GM18867 (cell line): Measurements from ENCODE around the gene DCPS.
"Not testable (repeated sequence)": the region's sequence is repeated elsewhere in the genome, so short reads cannot be mapped to it uniquely, and the experiment has no call there.

Source experiments
- ATAC-seq: cut with Tn5 transposase; IDR thresholded peaks from one replicate; pipeline ENCODE4 v1.9.1; 2021; ENCODE audit warnings: mild to moderate bottlenecking, moderate library complexity; ENCODE audit not compliant: unreplicated experiment

The DCPS gene, protein sequence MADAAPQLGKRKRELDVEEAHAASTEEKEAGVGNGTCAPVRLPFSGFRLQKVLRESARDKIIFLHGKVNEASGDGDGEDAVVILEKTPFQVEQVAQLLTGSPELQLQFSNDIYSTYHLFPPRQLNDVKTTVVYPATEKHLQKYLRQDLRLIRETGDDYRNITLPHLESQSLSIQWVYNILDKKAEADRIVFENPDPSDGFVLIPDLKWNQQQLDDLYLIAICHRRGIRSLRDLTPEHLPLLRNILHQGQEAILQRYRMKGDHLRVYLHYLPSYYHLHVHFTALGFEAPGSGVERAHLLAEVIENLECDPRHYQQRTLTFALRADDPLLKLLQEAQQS

DNA sequence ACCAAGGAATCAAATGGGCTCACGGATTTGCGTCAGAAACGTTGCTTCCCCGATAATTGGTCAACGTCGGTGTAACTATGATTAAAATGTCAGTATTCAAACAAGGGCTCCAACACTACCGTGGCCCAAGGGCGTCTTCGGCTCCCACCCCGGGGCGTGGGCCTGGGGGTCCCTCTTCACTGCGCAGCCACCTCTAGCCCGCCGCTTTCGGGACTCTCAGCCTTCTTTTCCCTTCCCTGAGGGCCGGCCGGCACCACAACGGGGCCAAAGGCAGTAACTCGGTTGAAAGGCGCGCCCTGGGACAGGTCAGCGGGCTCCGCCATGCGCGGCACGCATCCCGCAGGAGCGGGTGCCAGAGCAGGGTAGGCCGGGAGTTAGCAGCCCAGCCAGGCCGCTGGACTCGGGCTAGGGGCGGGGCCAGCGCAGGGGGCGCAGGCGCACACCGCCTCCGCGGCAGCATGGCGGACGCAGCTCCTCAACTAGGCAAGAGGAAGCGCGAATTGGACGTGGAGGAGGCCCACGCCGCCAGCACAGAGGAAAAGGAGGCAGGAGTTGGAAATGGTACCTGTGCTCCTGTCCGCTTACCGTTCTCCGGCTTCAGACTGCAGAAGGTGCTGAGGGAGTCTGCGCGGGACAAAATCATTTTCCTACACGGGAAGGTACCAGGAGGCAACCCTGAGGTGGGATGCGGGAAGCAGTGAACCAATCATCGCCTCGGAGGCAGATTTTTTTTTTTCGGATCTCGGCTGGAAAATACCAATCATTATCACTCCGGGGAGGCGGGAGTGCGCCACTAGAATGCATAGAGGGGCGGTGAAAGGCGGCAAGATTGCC, at the start of gene DCPS:
TSS of gene DCPS (plus strand) at position 438 of the 834 bp plus-strand sequence. CDS start at position 459, 21 bp downstream.
- ATAC-seq, result peak; percentile 82

DNA sequence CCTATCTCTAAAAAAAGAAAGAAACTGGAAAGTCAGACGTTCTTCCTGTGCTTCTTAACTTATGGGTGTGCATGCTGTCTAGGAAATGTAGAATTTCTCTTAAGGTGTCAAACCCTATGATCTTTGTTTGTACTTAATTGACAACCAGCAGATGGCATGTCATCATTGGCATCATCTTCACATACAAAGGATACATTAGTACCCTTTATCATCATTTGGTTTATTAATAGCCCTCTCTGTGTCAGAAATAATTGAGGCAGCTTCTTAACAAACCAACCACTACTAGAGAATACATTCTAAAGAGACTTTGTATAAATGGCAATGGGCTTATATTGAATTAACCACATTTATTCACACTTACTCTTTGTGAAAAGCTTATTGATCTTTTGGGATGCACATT, 49.0 kb upstream of the DCPS start:
- ATAC-seq, result no peak

DNA sequence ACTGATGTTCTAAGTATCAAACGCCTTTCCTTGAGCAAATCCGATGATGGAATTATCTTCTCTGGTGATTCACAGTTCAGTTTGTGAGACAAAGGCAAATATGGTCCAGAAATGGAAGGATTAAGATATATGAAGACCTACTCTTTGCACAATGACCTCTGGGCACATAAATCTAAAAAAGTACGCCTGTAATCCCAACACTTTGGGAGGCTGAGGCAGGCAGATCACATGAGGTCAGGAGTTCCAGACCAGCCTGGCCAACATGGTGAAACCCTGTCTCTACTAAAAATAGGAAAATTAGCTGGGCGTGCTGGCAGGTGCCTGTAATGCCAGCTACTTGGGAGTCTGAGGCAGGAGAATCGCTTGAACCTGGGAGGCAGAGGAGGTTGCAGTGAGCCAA, 48.4 kb upstream of the DCPS start:
- not testable (repeated sequence) for ATAC-seq

DNA sequence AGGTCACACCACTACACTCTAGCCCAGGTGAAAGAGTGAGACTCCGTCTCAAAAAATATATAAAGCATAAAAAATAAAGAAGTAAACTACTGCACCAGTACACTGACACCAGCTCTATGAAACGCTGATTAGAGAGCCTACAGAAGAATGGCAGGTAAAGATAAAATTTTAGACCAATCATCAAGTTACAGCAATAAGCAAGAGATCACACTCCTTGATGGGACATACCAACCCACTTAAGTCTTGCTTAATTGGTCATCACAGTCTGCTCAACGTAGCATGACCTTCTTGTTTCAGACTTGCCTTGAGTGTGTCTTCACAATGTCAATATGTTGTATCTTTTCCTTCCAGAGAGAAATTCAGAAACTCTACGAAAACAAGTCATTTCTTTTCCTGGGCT, 47.6 kb upstream of the DCPS start:
- ATAC-seq, result no peak

DNA sequence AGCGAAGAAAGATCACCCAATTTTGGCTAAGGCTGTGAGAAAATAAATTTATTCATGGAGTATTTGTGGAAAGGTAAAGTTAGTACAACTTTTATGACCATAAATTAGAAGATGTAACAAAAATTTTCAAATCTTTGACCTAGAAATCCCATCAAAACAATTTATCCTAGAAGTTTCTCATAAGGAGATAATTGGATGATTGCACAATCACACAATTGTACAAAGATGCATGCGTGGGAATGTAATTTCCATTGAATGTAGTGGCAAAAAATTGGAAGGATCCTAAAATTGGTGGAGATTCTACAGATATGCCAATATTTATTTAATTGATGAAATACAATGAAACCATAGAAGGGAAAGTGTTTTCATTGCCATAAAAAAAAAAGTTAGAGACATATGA, 46.7 kb upstream of the DCPS start:
- no peak for ATAC-seq

DNA sequence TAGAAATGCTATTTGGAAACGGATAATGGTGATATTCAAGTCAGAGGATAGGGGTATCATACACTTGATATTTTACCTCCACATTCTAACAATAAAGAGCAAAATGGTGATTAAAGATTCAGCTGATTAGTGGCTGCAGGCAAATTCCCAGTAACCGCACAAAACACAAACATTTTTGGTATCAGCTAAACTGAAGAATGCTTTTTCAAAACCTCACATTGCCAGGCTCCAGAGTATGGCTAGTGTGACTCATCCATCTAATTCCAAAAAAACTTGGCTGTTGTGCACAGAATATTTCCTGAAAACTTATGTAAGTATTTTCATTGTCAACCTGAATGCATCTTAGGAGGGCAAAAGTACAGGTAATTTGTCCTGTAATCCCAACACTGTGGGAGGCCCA, 46.1 kb upstream of the DCPS start:
- ATAC-seq, result no peak

DNA sequence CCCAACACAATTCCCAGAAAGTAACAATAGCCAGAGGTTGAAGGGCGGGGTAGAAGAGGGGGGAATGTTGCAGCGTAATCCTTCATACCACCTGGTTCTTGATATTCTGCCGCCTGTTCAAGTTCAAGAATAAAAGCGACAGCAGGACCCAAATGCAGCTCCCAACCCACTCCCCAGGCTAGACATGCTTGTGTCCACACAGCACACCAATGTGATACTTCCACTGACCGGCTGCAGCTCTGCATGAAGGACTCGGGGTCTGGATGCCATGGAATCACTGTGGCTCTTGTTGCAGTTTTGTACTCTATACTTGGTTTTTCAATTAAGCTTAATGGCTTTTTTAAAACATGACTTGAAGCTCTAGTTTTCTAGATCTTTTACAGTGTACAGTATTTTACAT, 41.6 kb upstream of the DCPS start:
- no peak for ATAC-seq

DNA sequence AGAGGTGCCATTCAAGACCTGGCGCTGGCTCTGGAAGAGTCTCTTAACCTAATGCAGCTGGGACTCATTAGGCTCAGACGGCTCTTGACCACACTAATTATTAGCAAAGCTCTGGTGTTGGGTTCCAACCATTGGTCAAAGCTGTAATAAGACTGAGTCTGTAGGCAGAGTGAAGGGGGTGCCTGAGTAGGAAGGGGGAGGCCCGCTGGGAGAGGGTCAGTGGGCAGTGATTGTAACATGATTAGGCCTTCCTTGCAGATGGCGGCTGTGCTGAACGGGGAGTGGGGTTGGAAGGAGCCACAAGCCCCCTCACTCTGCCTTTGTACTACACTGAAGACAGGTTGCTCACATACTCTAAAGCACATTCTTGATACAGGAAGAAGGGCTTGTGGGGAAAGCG, 40.4 kb upstream of the DCPS start:
- no peak for ATAC-seq

DNA sequence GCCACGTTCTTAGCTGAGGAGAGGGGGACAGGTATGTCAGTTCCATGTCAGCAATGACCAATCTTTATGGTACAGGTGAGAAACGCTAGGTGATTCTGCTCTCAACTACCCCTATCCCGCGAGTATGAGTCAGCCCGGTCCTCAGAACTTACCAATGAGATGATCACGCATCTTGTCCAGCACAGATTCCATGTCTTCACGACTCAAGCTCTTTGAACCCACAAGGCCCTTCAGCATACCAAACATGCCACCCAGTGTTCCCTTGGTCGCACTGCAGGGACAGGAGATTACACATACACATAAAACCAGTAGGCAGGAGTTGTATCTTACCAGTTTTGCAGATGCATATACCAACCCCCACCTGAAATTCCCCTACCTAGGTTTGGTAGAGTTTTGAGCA, 38.0 kb upstream of the DCPS start:
- ATAC-seq, result no peak

DNA sequence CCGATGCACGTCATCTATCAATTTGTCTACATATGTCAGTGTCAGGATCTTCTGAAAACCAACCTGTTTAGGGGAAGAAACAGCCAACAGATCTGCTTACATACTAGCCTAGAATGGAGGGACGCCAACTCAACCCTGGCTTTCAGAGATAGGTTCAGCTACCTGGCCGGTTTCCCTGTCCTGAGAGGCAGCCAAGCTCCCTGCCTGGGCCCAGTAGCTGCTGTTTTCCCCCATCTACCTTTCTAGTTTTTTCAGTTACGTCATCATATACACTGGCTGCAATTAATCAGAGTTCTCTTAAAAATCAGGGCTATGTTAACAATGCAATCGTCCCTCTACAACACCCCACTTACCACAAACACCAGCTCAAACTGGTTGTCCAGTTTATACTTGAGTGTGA, 36.2 kb upstream of the DCPS start:
- ATAC-seq, result no peak

DNA sequence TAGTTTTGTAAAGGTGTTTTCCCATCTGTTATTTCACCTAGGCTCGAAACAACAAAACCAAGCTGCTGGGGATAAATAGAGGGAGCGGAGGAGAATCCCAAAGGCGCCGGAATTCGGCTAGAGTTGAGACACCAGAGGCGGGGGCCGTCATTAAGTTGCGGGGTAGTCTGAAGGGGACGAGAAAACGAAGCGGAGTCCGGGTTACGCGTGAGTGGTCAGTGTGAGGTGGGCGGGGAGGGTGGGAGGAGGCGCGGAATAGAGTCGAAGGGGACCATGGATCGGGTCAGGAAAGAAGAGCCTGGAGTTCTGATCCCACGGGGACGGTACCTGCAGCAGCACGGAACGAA, 35.5 kb upstream of the DCPS start:
- no peak for ATAC-seq

DNA sequence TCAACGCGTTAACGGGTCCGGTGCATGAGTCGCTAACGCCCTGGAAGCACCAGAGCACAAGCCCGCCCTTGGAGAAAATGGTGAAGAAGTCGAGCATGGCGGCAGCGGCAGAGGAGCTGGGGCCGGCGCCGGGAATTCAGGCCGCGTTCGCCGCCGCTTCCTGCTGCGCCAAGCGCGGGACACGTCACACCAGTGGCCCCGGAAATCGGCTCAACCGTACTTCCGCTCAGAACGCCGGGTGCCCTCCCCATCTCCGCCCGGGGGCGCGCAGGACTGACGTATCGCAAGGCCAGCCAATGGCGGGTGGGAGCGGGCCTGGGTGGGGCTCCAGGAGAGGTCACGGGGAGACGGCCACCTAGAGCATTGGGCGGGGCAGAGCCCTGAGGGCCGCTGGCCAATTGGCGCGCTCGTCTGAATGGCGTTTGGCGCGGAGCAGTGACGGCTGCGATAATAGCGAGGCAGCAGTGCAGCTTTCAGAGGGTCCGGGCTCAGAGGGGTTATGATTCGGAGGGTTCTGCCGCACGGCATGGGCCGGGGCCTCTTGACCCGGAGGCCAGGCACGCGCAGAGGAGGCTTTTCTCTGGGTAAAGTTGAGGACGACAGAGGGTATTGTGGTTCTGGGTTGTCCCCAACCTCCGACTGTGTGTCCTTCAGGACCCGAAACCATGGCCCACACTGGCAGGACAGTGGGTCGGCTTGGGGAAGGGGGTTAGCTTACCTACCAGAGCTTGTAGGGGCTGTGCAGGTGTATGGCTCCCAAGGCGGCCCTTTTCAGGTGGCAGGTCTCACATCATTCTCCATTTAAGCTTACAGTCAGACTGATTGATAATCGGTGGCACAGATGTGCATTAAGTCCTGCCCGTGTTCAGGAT, 34.9 kb upstream of the DCPS start, which contains the start of the genes FOXRED1 and SRPRA:
TSS of gene FOXRED1 (plus strand) at position 447 of the 872 bp plus-strand sequence. CDS start at position 500, 53 bp downstream.
TSS of gene SRPRA (minus strand) at position 188 of the 872 bp plus-strand sequence. CDS start at position 97, 91 bp downstream.
- peak; percentile 99 for ATAC-seq

DNA sequence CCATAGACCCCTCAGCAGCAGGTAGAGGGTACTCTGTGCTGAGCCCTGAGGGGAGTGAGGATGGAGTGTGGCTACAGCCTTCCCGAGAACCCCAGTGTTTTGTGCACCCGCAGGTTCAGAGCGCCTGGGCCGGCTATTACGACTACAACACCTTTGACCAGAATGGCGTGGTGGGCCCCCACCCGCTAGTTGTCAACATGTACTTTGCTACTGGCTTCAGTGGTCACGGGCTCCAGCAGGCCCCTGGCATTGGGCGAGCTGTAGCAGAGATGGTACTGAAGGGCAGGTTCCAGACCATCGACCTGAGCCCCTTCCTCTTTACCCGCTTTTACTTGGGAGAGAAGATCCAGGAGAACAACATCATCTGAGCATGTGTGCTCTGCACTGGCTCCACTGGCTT, 26.5 kb upstream of the DCPS start:
- ATAC-seq, result no peak

DNA sequence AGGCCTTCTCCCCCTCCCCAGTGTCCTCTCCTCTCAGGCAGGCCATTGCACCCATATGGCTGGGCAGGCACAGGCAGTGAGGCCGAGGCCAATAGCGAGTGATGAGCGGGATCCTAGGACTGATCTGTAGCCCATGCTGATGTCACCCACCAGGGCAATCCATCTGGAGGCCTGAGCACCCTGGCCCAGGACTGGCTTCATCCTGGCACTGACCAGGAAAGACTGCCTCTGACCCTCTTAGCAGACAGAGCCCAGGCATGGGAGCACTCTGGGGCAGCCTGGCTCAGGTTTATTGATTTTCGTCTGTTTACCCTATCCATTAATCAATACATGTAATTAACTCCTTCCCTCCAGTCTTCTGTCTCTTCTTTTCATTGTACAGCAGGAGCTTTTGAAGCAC, 26.1 kb upstream of the DCPS start:
- no peak for ATAC-seq

DNA sequence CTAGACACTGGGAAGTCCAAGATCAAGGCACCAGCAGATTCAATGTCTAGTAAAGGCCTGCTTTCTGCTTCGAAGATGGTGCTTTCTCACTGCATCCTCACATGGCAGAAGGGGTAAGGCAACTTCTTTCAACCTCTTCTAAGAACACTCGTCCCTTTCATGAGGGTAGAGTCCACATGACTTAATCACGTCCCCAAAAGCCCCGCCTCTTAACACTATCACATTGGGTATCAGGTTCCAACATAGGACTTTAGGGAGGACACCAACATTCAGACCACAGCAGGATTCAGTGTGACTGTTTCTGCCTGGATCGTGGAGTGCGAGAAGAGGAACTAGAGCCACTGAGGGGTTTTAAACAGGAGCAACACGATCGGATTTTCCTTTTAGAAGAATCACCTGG, 24.7 kb upstream of the DCPS start:
- no peak for ATAC-seq

DNA sequence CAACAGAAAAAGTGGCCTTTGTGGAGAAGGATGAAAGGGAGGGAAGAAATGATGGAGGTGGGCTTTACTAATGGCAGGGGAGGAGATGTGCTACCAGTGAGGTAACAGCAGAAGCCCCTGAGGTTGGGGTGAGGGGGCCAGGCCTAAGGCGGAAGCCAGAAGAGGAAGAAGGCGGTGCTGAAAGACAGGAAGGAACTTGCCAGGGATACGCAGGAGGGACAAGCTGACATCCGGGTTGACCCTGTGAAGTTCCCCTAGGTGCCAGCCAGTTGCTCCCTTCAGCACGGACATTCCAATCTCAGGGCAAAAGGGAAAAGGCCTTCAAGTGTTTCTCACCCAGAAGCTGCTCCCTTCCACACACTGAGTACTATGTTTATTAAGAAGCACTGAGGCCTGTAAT, 23.3 kb upstream of the DCPS start:
- no peak for ATAC-seq

DNA sequence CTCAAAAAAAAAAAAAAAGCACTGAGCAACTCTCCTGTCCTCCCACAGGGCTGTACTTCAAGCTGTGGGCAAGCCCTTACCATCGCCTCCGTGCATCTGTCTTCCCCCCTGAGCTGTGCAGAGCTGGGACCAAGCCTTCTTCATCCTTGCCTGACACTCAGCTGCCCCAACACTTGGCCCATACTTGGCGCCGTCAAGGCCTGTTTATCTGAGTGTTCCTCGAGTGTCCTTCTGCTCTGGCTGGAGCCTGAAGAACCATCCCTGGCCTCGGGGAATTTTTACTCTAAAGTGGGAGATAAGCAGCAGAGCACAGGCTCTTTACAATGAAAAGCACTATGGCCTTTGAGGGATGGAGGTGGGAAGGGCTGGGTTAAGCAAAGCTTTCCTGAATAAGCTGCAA, 22.6 kb upstream of the DCPS start:
- no peak for ATAC-seq

DNA sequence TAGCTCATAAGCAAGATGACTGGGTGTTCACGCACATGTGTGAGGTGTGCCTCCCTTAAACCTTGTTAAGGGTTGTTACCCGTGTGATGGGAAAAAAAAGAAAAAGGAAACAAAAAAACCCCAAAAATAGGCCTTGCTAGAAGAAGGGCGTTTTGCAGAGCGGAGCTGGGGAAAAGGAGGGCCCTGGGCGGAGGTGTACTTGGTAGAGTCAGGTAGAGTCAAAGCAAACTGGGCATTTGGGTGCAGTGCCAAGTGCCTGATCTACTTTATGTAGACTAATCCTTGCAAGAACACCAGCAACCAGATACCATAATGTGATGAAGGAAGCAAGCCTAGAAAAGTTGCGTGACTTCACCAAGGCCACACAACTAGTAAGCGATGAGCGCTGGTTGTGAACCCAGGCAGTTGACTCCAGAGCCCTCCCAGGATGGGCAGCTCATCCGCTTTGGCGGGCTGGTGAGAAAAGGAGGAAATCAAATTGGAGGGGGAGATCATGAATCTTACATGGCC, 22.1 kb upstream of the DCPS start:
- no peak for ATAC-seq

DNA sequence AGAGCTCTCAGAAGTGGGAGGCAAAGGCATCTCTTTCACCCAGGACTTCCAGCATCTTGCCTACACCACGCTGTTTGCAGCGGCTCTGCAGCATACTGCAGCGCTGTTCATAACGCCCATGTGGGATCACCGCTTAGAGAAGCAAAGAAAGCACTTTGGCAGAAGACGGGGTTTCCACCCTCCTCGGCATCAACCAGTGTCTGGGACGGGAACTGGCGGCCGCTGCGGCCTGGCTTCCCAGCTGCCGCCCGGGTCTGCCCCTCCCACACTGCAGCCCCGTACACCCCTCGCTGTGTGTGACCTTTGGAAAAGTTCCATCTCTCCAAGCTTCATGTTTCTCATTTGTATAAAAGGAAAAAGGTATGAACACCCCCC, 21.5 kb upstream of the DCPS start:
- ATAC-seq, result no peak

DNA sequence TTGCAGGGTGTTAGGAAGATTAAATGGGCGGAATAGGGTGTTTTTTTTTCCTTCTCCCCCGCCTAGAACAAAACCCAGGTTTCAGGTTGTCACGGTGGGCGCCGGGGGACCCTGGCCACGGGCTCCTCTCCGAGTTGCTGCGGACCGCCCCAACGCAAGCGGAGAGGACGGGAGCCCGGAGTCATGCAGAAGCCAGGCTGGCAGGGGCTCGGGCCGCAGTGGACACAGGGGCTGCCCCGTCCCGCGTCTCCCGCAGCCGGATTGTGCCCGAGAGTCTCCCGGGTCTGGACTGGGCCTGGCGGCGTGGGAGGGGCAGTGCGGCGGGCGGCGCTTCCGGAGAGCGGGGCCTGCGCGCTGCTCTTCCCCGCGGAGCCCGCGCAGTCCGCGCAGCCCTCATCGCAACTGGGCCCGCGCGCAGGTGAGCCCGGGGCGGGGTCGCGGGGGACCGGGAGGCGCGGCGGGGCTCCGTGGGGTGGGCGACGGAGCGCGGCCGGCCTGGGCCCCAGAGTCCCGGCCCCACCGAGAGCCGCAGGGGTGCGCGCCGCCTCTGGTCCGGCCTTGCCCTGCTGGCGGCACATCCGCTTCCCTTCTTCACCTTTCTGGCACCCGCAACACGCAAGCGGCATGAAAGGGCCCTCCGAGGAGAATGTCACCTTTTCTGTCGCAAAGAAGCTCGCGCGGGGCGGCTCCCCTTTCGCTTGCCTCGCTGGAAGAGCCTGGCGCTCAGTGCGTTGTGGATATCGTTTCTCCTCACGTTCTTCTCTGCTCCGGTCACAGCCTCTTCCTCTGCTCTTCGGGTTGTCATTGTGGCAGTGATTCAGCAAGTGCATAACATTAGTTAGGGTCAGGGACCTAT, 20.9 kb upstream of the DCPS start, which contains the start of gene TIRAP:
TSS of gene TIRAP (plus strand) at position 358 of the 856 bp plus-strand sequence. CDS start 7,802 bp downstream, outside the sequence.
- peak; percentile 65 for ATAC-seq
